Panc1 (cell line): ENCODE results near the gene STXBP4. TPM values are rescaled to one million over a fixed set of nuclear protein-coding genes. Genes with fewer than 3 reads are reported as not detected.

ENCODE experiments used
- ATAC-seq: fragments of 200-7000 bp; cut with Tn5 transposase; 2 replicates; pipeline ENCODE4 v1.9.1; 2020; ENCODE audit warnings: mild to moderate bottlenecking, moderate library complexity
- BruUV-seq: library from RNA; stranded (reverse); fragments of 400-500 nt; replicated peaks from 2 replicates; lab custom pipeline; 2021; lab: Mats Ljungman, UMichigan
- CTCF ChIA-PET: fragments of 300-600 bp; sonication (Branson Sonifier 250); formaldehyde crosslinking; loops from one replicate; lab custom pipeline; 2022; ENCODE audit warnings: antibody characterized with exemption; lab: Charles Lee
- POLR2A ChIA-PET: fragments of 300-600 bp; sonication (Branson Sonifier 250); formaldehyde crosslinking; loops from one replicate; lab custom pipeline; 2022; ENCODE audit warnings: antibody characterized with exemption; lab: Charles Lee
- DNase-seq: peaks from one replicate; pipeline ENCODE4 v3.0.0-alpha.2; 2010; ENCODE audit warnings: low read depth, low spot score
- H3K27ac ChIP-seq: 2 replicates; pipeline ENCODE4 v1.5.1; 2011; ENCODE audit warnings: mild to moderate bottlenecking, low read length, inconsistent platforms
- H3K27me3 ChIP-seq: fragments of 200-500 bp; sonication (Bioruptor generic); 2 replicates; pipeline ENCODE4 v1.6.0; 2014; ENCODE audit warnings: low read length, inconsistent platforms; ENCODE audit not compliant: control insufficient read depth, insufficient read depth
- H3K36me3 ChIP-seq: fragments of 200-500 bp; sonication (Bioruptor generic); 2 replicates; pipeline ENCODE4 v1.5.1; 2014; ENCODE audit warnings: inconsistent platforms, mild to moderate bottlenecking, low read length, moderate library complexity; ENCODE audit not compliant: control insufficient read depth, insufficient read depth
- H3K4me1 ChIP-seq: 2 replicates; pipeline ENCODE4 v1.5.1; 2011; ENCODE audit warnings: inconsistent platforms, mild to moderate bottlenecking, low read length, moderate library complexity; ENCODE audit not compliant: control insufficient read depth, insufficient read depth
- H3K4me3 ChIP-seq, 2 experiments: 2 replicates each; pipeline ENCODE4 v1.5.1; 2011 to 2012; ENCODE audit warnings: low read depth in 2 of 2, low read length in 2 of 2, mild to moderate bottlenecking in 2 of 2, inconsistent platforms in 1 of 2, moderate library complexity in 1 of 2
- H3K9me3 ChIP-seq: fragments of 200-500 bp; sonication (Bioruptor generic); 2 replicates; pipeline ENCODE4 v1.5.1; 2014; ENCODE audit warnings: low read depth, mild to moderate bottlenecking, inconsistent platforms, low read length, moderate library complexity; ENCODE audit not compliant: control insufficient read depth, insufficient read depth
- POLR2AphosphoS5 ChIP-seq: IDR thresholded peaks from 2 replicates; pipeline ENCODE4 v1.6.1; 2012; ENCODE audit warnings: mild to moderate bottlenecking, low read depth, low read length, moderate library complexity
- SIN3A ChIP-seq: IDR thresholded peaks from 2 replicates; pipeline ENCODE4 v1.6.1; 2012; ENCODE audit warnings: low read depth, mild to moderate bottlenecking, low read length, moderate library complexity, borderline replicate concordance; ENCODE audit not compliant: insufficient read depth
- TCF7L2 ChIP-seq: IDR thresholded peaks from 2 replicates; pipeline ENCODE4 v1.6.1; 2011; ENCODE audit warnings: mild to moderate bottlenecking, low read depth, low read length, inconsistent platforms
- in situ Hi-C: cut with HindIII; loops from 2 replicates; pipeline ENCODE4 v1.10.0; 2016; ENCODE audit warnings: low sequenced_read_pairs, low pct_unique_long_range_greater_than_20kb
- intact Hi-C: fragments of 100-400 bp; cut with micrococcal nuclease; formaldehyde crosslinking; loops from one replicate; pipeline ENCODE4 v1.10.0; 2022; ENCODE audit not compliant: unreplicated experiment
- total RNA-seq: library from RNA; stranded (reverse); gene quantifications from one replicate; pipeline ENCODE4 v1.2.1, GENCODE V29; 2021; ENCODE audit not compliant: unreplicated experiment
- TF ChIP-seq, protein P1 (sequence below), 2 experiments: IDR thresholded peaks; 2 replicates each; pipeline ENCODE4 v1.6.1; 2011 to 2012; ENCODE audit warnings: low read depth in 2 of 2, control low read depth in 1 of 2, low read length in 1 of 2, mild to moderate bottlenecking in 1 of 2, moderate library complexity in 1 of 2; ENCODE audit not compliant: insufficient read depth in 1 of 2
- TF ChIP-seq, protein P2 (sequence below): fragments of 450-650 bp; IDR thresholded peaks from 2 replicates; pipeline ENCODE4 v1.5.1; 2017; ENCODE audit warnings: mild to moderate bottlenecking

STXBP4 gene
- total RNA-seq, 1 experiment from 2014 or later, result 12.8 TPM

DNA sequence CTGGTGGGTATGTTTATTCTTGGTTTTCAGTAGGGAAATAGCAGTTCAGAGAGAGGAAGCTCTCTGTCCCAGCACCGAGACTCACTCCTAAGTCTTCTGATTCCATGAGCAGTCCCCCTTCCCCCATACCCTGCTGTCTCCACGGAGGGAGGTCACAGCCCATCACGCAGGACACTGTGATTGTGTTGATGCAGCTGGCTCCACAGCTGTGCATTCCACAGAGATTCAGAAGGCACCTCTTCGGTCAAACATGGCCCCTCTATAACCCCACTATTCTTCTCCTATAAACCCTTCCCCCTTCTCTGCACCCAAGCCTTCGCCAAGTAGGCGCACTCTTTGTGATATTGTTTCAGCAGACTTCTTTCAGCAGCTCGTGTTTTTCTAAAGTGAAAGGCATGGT, 191.9 kb downstream of the STXBP4 start:
- intact Hi-C loops, result no loop called here
- Histone ChIP-seq H3K4me3 (no peak overlapping the region), H3K9me3 (no peaks in the 10 kb centered on the region), H3K4me1 (no peaks in the 10 kb centered on the region), H3K27ac (no peak overlapping the region), H3K36me3 (no peaks in the 10 kb centered on the region), H3K27me3 (no peaks in the 10 kb centered on the region)
- ChIA-PET CTCF (no interaction called here), POLR2A (no interaction called here)
- ATAC-seq (no peak), DNase-seq (no peak)
- TF ChIP-seq POLR2AphosphoS5, result no peak
- TF ChIP-seq, protein P1, sequence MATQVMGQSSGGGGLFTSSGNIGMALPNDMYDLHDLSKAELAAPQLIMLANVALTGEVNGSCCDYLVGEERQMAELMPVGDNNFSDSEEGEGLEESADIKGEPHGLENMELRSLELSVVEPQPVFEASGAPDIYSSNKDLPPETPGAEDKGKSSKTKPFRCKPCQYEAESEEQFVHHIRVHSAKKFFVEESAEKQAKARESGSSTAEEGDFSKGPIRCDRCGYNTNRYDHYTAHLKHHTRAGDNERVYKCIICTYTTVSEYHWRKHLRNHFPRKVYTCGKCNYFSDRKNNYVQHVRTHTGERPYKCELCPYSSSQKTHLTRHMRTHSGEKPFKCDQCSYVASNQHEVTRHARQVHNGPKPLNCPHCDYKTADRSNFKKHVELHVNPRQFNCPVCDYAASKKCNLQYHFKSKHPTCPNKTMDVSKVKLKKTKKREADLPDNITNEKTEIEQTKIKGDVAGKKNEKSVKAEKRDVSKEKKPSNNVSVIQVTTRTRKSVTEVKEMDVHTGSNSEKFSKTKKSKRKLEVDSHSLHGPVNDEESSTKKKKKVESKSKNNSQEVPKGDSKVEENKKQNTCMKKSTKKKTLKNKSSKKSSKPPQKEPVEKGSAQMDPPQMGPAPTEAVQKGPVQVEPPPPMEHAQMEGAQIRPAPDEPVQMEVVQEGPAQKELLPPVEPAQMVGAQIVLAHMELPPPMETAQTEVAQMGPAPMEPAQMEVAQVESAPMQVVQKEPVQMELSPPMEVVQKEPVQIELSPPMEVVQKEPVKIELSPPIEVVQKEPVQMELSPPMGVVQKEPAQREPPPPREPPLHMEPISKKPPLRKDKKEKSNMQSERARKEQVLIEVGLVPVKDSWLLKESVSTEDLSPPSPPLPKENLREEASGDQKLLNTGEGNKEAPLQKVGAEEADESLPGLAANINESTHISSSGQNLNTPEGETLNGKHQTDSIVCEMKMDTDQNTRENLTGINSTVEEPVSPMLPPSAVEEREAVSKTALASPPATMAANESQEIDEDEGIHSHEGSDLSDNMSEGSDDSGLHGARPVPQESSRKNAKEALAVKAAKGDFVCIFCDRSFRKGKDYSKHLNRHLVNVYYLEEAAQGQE (IDR thresholded peaks at IDR 0.05; ENCODE audit: insufficient read depth in 1 of 2, low read depth in 2 of 2, low read length in 1 of 2), result no peak
- TF ChIP-seq, protein P2, sequence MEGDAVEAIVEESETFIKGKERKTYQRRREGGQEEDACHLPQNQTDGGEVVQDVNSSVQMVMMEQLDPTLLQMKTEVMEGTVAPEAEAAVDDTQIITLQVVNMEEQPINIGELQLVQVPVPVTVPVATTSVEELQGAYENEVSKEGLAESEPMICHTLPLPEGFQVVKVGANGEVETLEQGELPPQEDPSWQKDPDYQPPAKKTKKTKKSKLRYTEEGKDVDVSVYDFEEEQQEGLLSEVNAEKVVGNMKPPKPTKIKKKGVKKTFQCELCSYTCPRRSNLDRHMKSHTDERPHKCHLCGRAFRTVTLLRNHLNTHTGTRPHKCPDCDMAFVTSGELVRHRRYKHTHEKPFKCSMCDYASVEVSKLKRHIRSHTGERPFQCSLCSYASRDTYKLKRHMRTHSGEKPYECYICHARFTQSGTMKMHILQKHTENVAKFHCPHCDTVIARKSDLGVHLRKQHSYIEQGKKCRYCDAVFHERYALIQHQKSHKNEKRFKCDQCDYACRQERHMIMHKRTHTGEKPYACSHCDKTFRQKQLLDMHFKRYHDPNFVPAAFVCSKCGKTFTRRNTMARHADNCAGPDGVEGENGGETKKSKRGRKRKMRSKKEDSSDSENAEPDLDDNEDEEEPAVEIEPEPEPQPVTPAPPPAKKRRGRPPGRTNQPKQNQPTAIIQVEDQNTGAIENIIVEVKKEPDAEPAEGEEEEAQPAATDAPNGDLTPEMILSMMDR, result no peak
- TF ChIP-seq TCF7L2, result no peak
- no peak for TF ChIP-seq SIN3A
- in situ Hi-C loops, result no loop called here
- BruUV-seq, result no TSS peak

DNA sequence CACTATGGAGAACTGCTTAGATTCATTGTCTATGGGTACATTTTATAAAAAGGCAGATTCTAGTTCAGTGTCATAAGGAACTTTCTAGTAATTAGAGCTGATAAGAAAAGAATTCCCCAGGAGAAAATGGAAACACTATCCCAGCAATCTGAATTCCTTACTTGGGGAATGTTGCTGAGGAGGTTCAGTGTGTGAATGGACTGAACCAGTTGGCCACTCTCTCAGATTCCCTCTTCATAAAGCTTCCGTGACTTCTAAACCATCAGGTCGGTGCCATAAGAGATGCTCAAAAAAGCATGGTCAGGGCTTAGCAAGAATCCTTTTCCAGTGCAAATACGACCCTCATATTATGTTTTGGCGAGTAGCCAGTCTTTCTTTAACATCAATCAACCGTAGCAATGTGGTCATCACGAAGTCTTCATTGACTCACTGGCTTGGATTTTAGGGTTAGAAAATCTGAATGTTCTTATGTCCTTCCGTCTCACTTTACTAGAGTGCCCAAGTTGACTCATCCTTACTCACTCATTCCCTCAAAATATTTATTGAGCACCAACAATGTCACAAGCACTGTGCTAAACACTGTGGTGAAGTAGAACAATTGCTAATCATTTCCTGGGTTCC, 193.5 kb downstream of the STXBP4 start:
- CTCF ChIA-PET, result no interaction called here
- Histone ChIP-seq H3K4me1 (no peaks in the 10 kb centered on the region), H3K4me3 (no peak overlapping the region), H3K27me3 (no peaks in the 10 kb centered on the region), H3K27ac (no peak overlapping the region), H3K9me3 (no peaks in the 10 kb centered on the region), H3K36me3 (no peaks in the 10 kb centered on the region)
- DNase-seq (no peak), ATAC-seq (no peak)
- POLR2A ChIA-PET, result no interaction called here
- no TSS peak for BruUV-seq
- TF ChIP-seq TCF7L2 (no peak), POLR2AphosphoS5 (no peak), SIN3A (no peak)
- TF ChIP-seq, protein P2, result no peak
- TF ChIP-seq, protein P1 (IDR thresholded peaks at IDR 0.05; ENCODE audit: insufficient read depth in 1 of 2, low read depth in 2 of 2, low read length in 1 of 2), result no peak
- in situ Hi-C loops (no loop called here), intact Hi-C loops (no loop called here)
